Measurements from ENCODE around the gene HAS3.

Gene HAS3

GRCh38 chr16:69094501-69094900, 11.0 kb upstream of the HAS3 start:
- DNase-seq, result no peak

- DNase-seq, result no peak
Observed at GRCh38 chr16:69095193-69095592, 10.3 kb upstream of the HAS3 start.

DNA sequence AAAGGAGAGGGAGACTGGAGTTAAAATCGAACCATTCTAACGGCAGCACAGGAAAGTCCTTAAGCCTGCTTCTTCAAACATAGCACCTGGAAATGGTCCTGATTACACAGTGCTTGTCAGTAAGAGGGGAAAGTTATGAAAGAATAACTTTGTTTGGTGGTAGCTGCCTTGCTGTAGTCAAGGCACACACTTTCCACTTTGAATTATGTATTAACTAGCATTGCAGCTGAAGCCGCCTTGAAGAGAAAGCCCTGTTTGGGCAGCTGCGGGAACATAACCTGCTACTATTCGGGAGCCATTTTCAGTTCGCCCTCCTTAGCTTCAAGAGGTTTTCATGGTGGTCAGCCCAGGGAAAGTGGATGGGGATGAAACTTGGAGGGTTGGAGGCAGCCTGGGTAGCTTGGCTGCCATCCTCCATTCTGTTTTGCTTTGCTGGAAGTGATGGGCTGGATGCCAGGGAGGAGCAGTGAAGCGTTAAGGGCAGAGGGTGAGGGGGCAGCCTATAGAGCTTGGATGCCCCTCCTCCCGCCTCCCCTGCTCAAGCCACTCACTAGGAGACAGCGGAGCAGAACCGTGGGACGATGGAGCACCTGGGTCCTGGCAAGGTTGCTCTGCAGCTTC, 5.3 kb upstream of the HAS3 start:
- DNase-seq, result no peak

GRCh38 chr16:69106491-69107315, 1.2 kb downstream of the HAS3 start:
- DNase-seq, result no peak

GRCh38 chr16:69107316-69107962, 2.0 kb downstream of the HAS3 start:
- DNase-seq, result peak in 1 of 2 donors; percentile 6

DNA sequence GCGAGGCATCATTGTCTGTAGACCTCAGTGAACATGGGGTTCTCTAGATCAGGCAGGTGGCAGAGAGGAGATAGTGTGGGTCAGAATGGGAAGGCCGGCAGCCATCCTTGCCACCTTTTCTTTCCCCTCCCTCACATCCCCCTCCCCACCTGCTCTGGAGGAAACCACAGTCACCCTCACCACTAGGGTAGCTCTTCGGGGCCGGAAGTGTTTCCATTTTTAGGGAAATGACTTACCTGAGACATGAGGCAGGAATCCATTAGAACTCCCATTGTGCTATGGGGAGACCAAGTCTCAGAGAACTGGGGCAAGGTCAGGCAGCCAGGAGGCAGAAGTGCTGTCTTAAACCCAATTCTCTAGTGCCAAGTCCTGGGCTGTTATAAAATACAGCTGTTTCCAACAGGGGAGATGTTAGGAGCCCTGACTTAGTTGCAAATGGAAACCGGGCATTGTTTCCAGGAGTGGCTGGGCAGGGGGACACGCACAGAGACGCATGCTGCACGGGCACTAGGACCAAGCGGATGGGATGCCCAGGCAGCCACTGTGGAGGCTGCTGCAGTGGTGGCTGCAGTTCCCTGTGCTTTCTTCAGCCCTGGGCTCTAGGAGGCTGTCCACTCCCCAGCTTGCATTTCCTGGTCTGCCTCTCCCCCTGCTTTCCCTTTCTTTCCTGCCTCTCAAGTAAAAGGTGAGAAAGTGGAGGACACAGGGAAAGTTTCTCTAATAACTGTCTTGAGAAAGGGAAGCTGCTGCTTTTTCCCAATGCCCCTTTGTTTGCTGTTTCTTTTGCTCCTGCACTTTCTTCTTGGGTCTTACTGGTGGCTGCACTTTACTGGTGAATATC, 2.8 kb downstream of the HAS3 start:
- DNase-seq, result no peak

DNA sequence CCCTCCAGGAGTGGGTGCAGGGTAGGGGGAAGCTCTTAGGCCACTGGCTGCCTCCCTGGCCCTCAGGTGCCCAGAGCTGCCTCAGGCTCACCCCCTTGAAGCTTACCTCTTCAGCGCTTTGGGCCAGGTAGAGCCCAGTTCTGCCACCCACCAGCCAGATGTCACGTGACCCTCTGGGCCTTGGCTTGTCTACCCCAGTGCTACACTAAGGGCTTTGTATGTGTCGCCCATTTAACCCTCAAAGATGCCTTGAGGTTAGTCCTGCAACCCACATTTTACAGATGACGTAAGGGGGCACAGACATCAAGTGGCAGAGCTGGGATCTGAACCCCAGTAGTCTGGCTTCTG, 3.4 kb downstream of the HAS3 start:
- no peak for DNase-seq

- no peak for DNase-seq
Observed at GRCh38 chr16:69109486-69110270, 4.2 kb downstream of the HAS3 start.

DNA sequence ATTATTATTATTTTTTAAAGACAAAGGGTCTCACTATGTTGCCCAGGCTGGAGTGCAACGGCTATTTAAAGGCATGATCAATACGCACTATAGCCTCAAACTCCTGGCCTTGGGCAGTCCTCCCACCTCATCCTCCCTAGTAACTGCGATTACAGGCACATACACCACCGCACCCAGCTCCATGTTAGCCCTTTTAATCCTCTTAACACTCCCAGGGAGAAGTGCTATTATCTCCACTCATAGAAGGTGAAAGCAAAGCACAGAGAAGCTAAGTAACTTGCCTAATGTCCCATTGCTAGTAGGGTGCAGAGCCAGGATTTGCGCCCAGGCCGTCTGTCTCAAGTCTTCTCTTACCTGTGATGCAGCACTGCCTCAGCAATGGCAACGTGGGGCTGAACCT, 5.0 kb downstream of the HAS3 start:
- DNase-seq, result no peak

DNA sequence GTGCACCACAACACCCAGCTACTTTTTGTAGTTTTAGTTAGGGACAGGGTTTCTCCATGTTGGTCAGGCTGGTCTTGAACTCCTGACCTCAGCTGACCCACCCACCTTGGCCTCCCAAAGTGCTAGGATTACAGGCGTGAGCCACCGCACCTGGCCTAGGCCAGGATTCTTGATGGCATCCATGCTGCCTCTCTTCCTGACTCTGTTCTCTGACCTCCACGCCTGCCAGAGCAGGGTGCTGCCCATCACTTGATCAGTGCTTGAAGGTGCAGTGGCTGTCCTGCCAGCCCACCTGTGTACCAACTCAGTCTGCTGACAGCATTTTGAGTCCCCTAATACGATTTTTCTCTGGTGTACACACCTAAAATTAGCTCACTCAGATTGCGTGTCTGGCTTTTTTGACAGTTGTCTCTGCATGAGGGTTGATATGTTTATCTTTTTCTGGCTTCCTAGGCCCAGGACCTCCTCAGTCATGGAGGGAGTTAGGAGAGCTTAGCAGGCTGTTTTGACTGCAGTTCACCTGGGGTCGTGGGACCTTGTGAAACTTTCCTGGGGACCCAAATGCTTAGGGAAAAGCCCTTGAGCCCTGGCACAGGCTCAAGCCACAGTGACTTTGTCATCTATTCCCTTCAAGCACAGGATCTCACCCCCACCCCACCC, 5.9 kb downstream of the HAS3 start:
- DNase-seq, result no peak

- DNase-seq, result no peak
Observed at GRCh38 chr16:69111876-69112230, 6.4 kb downstream of the HAS3 start.

DNA sequence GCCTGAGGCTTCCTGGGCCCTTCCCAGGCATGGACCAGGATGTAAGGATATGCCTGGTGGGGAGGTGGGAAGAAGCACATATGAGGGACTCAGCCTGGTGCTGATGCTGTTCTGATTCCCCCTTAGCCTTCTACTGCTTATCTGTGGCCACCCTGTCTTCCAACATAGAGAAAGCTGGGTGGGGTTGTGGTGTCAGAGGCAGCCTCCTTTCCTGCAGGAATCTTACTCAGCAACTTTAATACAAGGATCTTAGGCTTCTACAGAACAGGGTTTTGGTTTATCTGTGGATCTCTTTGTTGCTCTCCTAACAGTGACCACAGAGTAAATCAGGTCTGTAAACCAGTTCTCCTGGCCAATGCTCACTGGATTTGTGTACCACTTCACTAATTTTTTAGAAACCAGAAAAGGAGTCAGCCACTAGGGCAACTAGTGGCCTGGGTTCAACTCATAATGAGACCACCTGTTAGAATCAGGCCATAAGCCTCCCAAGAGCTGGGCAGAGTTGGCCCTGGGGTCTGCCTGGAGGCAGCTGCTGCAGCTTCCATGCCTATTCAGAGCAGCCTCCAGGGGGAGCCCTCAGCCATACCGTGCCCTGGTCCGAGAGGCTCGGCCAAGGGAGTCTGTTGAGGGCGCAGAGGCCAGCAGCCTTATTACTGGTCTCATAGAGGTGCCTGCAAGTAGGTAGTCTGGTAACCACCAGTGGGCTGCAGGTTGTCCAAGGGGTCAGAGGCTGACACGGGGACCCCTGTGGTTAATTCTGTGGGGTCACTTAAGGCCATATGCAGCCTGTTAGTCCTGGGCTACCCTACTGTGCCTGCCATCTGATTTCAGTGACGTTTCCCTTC, 7.1 kb downstream of the HAS3 start:
- DNase-seq, result no peak

GRCh38 chr16:69113216-69113615, 7.8 kb downstream of the HAS3 start:
- DNase-seq, result no peak

DNA sequence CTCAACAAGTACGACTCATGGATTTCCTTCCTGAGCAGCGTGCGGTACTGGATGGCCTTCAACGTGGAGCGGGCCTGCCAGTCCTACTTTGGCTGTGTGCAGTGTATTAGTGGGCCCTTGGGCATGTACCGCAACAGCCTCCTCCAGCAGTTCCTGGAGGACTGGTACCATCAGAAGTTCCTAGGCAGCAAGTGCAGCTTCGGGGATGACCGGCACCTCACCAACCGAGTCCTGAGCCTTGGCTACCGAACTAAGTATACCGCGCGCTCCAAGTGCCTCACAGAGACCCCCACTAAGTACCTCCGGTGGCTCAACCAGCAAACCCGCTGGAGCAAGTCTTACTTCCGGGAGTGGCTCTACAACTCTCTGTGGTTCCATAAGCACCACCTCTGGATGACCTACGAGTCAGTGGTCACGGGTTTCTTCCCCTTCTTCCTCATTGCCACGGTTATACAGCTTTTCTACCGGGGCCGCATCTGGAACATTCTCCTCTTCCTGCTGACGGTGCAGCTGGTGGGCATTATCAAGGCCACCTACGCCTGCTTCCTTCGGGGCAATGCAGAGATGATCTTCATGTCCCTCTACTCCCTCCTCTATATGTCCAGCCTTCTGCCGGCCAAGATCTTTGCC, 9.0 kb downstream of the HAS3 start:
- no peak for DNase-seq

GRCh38 chr16:69114976-69115355, 9.5 kb downstream of the HAS3 start:
- no peak for DNase-seq

DNA sequence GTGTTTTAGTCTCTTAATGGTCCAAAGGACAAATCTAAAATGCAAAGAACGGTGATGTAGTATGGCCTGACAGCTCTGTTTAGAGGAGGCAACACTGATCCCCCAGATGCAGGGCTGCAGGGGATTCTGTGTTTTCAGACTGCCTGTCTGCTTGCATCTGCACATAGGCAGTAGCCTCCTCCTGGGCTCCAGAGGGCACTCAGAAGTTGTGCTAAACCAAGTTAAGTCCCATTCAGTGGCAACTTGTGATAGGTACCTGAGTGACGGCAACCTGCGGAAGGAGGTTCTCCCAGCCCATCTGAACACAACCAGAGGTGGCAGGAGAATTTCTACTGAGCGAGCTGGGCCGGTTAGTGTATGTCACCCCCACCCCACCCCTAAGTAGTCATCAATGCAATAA, 9.9 kb downstream of the HAS3 start:
- no peak for DNase-seq

DNA sequence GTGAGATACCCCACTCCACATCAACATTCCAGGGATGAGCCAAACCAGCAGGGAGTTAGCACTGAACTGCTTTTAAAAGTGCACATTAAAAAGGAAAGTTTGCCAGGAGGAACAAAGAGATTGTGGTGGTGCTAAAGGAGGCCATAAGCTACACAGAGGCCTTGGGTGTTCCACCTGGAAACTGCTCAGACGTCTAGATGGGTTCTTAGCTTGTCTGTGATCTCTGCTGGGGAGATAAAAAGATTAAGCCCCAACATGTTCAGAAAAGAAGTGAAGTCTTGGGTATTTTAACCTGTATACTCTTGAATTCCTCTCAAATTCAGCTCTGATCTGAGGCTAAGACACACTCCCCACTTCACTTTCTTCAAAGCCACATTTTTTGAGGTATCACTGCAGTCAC, 10.4 kb downstream of the HAS3 start:
- DNase-seq, result no peak

GRCh38 chr16:69116256-69116875, 10.9 kb downstream of the HAS3 start:
- no peak for DNase-seq

DNA sequence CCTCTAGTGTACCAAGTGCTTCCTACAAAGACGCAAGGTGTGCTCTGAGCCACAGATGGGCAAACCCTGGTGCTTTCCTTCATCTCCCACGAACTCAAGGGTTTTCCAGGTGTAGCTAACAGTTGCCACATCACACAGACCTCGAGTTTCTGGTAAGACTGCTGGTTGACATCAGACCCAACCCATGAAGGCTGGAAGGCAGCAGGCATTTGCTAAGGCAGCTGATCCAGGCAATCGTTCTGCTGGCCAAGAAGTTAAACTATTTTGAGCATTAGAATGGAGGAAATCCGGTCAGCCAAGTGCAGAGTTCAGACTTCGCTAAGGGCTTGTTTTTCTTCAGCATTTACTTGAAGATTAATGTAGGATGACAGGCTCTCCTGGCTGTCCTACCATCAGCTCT, 11.5 kb downstream of the HAS3 start:
- no peak for DNase-seq

DNA sequence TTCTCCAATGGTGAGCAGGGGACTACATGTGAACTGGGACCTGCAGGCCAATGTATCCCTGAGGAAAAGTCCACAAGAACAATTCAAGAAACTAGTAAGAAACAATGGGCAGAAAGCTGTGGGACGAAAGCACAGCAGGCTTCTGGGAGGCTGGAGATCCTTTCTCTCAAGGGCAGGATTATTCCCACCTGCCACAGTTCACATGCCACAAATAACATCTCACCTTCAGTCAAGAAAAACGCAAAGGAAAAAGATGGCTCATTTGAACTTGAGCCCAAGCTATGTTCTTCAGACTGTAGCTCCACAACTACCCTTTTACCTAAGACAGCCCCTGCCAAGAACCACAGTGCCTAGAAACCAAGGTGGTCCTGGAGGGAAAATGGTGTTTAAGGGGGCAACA, 13.0 kb downstream of the HAS3 start:
- no peak for DNase-seq

All from hippocampal formation (tissue), 2 donors.